Measurements from ENCODE around the gene SHMT2.

SHMT2 gene

GRCh38 chr12:57240926-57241401, 11.5 kb downstream of the SHMT2 start:
- Histone ChIP-seq H3K4me1 (ENCODE audit: control insufficient read depth, insufficient read depth, low read depth, low read length) (peaks cover 47% of the 10 kb centered on the region), H3K18ac (ENCODE audit: low read depth in 1 of 2, low read length in 2 of 2) (no peak overlapping the region), H3K27me3 (ENCODE audit: control insufficient read depth in 1 of 2, insufficient read depth in 1 of 2, low read length in 2 of 2) (peaks cover 48 to 84% of the 10 kb centered on the region in 2 experiments), H3K23ac (ENCODE audit: low read length in 2 of 2) (no peak overlapping the region), H3K36me3 (ENCODE audit: control insufficient read depth in 1 of 2, insufficient read depth in 2 of 2, low read depth in 1 of 2, low read length in 2 of 2) (peaks cover 0 to 5% of the 10 kb centered on the region in 2 experiments), H4K91ac (ENCODE audit: low read length) (peak overlapping the region; percentile 14), H4K8ac (ENCODE audit: low read length) (no peak overlapping the region), H3K27ac (ENCODE audit: low read length, poor library complexity, severe bottlenecking) (no peak overlapping the region), H3K9me3 (ENCODE audit: control insufficient read depth, low read length) (no peaks in the 10 kb centered on the region), H2BK120ac (ENCODE audit: low read depth, low read length) (no peak overlapping the region), H2BK12ac (ENCODE audit: low read length in 2 of 2) (no peak overlapping the region), H2AFZ (ENCODE audit: low read depth, low read length) (no peak overlapping the region), H3K4ac (ENCODE audit: low read depth in 1 of 2, low read length in 2 of 2) (no peak overlapping the region), H3K4me2 (ENCODE audit: low read length, poor library complexity, severe bottlenecking) (peak overlapping the region; percentile 98), H3K4me3 (ENCODE audit: insufficient read depth in 1 of 2, low read depth in 1 of 2, low read length in 2 of 2) (peak overlapping the region in 1 of 2 experiments; percentile 81), H3K14ac (ENCODE audit: low read length in 2 of 2) (no peak overlapping the region), H2BK5ac (ENCODE audit: low read depth, low read length, poor library complexity, severe bottlenecking) (no peak overlapping the region), H3K9ac (ENCODE audit: low read length) (peak overlapping the region; percentile 88), H2BK15ac (ENCODE audit: low read depth, poor library complexity, severe bottlenecking) (peak overlapping the region; percentile 63), H2AK5ac (ENCODE audit: low read length, severe bottlenecking) (no peak overlapping the region), H3K79me1 (replicated peaks; ENCODE audit: low read length, poor library complexity, severe bottlenecking) (no peaks in the 10 kb centered on the region)
- WGBS, result 11% methylated on average over 18 of the region's 19 CpGs
- DNase-seq, result peak; percentile 56

- peak; percentile 32 for DNase-seq
- H3K27me3 ChIP-seq (ENCODE audit: control insufficient read depth in 1 of 2, insufficient read depth in 1 of 2, low read length in 2 of 2), result peaks cover 48 to 77% of the 10 kb centered on the region in 2 experiments
- no peak overlapping the region for H2AK5ac ChIP-seq (ENCODE audit: low read length, severe bottlenecking)
- no peak overlapping the region for H4K91ac ChIP-seq (ENCODE audit: low read length)
- H3K9ac ChIP-seq (ENCODE audit: low read length), result peak overlapping the region; percentile 88
- H3K23ac ChIP-seq (ENCODE audit: low read length in 2 of 2), result no peak overlapping the region
- no peak overlapping the region for H2BK120ac ChIP-seq (ENCODE audit: low read depth, low read length)
- no peak overlapping the region for H4K8ac ChIP-seq (ENCODE audit: low read length)
- no peak overlapping the region for H3K4me3 ChIP-seq (ENCODE audit: insufficient read depth in 1 of 2, low read depth in 1 of 2, low read length in 2 of 2)
- H2BK12ac ChIP-seq (ENCODE audit: low read length in 2 of 2), result no peak overlapping the region
- no peaks in the 10 kb centered on the region for H3K36me3 ChIP-seq (ENCODE audit: control insufficient read depth in 1 of 2, insufficient read depth in 2 of 2, low read depth in 1 of 2, low read length in 2 of 2)
- 18% methylated on average over 24 of the region's 48 CpGs for WGBS
- H3K14ac ChIP-seq (ENCODE audit: low read length in 2 of 2), result no peak overlapping the region
- no peaks in the 10 kb centered on the region for H3K79me1 ChIP-seq (replicated peaks; ENCODE audit: low read length, poor library complexity, severe bottlenecking)
- no peak overlapping the region for H3K4me2 ChIP-seq (ENCODE audit: low read length, poor library complexity, severe bottlenecking)
- no peak overlapping the region for H2BK15ac ChIP-seq (ENCODE audit: low read depth, poor library complexity, severe bottlenecking)
- H3K9me3 ChIP-seq (ENCODE audit: control insufficient read depth, low read length), result no peaks in the 10 kb centered on the region
- H3K4me1 ChIP-seq (ENCODE audit: control insufficient read depth, insufficient read depth, low read depth, low read length), result peaks cover 47% of the 10 kb centered on the region
- H2AFZ ChIP-seq (ENCODE audit: low read depth, low read length), result no peak overlapping the region
- H3K27ac ChIP-seq (ENCODE audit: low read length, poor library complexity, severe bottlenecking), result no peak overlapping the region
- no peak overlapping the region for H3K18ac ChIP-seq (ENCODE audit: low read depth in 1 of 2, low read length in 2 of 2)
- no peak overlapping the region for H2BK5ac ChIP-seq (ENCODE audit: low read depth, low read length, poor library complexity, severe bottlenecking)
- no peak overlapping the region for H3K4ac ChIP-seq (ENCODE audit: low read depth in 1 of 2, low read length in 2 of 2)
Measured at GRCh38 chr12:57241402-57242310, 12.1 kb downstream of the SHMT2 start.

GRCh38 chr12:57242329-57242690, 12.8 kb downstream of the SHMT2 start:
- H3K4me1 ChIP-seq (ENCODE audit: control insufficient read depth, insufficient read depth, low read depth, low read length), result peaks cover 47% of the 10 kb centered on the region
- H3K23ac ChIP-seq (ENCODE audit: low read length in 2 of 2), result no peak overlapping the region
- H2AK5ac ChIP-seq (ENCODE audit: low read length, severe bottlenecking), result no peak overlapping the region
- H2AFZ ChIP-seq (ENCODE audit: low read depth, low read length), result no peak overlapping the region
- WGBS, result 8% methylated on average over 18 of the region's 18 CpGs
- no peak overlapping the region for H3K27ac ChIP-seq (ENCODE audit: low read length, poor library complexity, severe bottlenecking)
- no peak overlapping the region for H4K8ac ChIP-seq (ENCODE audit: low read length)
- H2BK5ac ChIP-seq (ENCODE audit: low read depth, low read length, poor library complexity, severe bottlenecking), result no peak overlapping the region
- no peaks in the 10 kb centered on the region for H3K79me1 ChIP-seq (replicated peaks; ENCODE audit: low read length, poor library complexity, severe bottlenecking)
- H3K4ac ChIP-seq (ENCODE audit: low read depth in 1 of 2, low read length in 2 of 2), result no peak overlapping the region
- no peaks in the 10 kb centered on the region for H3K36me3 ChIP-seq (ENCODE audit: control insufficient read depth in 1 of 2, insufficient read depth in 2 of 2, low read depth in 1 of 2, low read length in 2 of 2)
- H4K91ac ChIP-seq (ENCODE audit: low read length), result no peak overlapping the region
- no peak overlapping the region for H2BK15ac ChIP-seq (ENCODE audit: low read depth, poor library complexity, severe bottlenecking)
- H2BK12ac ChIP-seq (ENCODE audit: low read length in 2 of 2), result no peak overlapping the region
- no peak overlapping the region for H2BK120ac ChIP-seq (ENCODE audit: low read depth, low read length)
- no peak overlapping the region for H3K18ac ChIP-seq (ENCODE audit: low read depth in 1 of 2, low read length in 2 of 2)
- peaks cover 42 to 70% of the 10 kb centered on the region in 2 experiments for H3K27me3 ChIP-seq (ENCODE audit: control insufficient read depth in 1 of 2, insufficient read depth in 1 of 2, low read length in 2 of 2)
- peak overlapping the region; percentile 69 for H3K4me2 ChIP-seq (ENCODE audit: low read length, poor library complexity, severe bottlenecking)
- no peaks in the 10 kb centered on the region for H3K9me3 ChIP-seq (ENCODE audit: control insufficient read depth, low read length)
- no peak for DNase-seq
- no peak overlapping the region for H3K14ac ChIP-seq (ENCODE audit: low read length in 2 of 2)
- no peak overlapping the region for H3K9ac ChIP-seq (ENCODE audit: low read length)
- no peak overlapping the region for H3K4me3 ChIP-seq (ENCODE audit: insufficient read depth in 1 of 2, low read depth in 1 of 2, low read length in 2 of 2)

GRCh38 chr12:57242691-57243454, 13.4 kb downstream of the SHMT2 start:
- 2% methylated on average over 41 of the region's 45 CpGs for WGBS
- Histone ChIP-seq H3K9me3 (ENCODE audit: control insufficient read depth, low read length) (no peaks in the 10 kb centered on the region), H2BK5ac (ENCODE audit: low read depth, low read length, poor library complexity, severe bottlenecking) (no peak overlapping the region), H3K4ac (ENCODE audit: low read depth in 1 of 2, low read length in 2 of 2) (no peak overlapping the region), H2BK15ac (ENCODE audit: low read depth, poor library complexity, severe bottlenecking) (no peak overlapping the region), H4K91ac (ENCODE audit: low read length) (no peak overlapping the region), H2BK120ac (ENCODE audit: low read depth, low read length) (no peak overlapping the region), H3K4me2 (ENCODE audit: low read length, poor library complexity, severe bottlenecking) (peak overlapping the region; percentile 69), H4K8ac (ENCODE audit: low read length) (no peak overlapping the region), H3K18ac (ENCODE audit: low read depth in 1 of 2, low read length in 2 of 2) (no peak overlapping the region), H3K36me3 (ENCODE audit: control insufficient read depth in 1 of 2, insufficient read depth in 2 of 2, low read depth in 1 of 2, low read length in 2 of 2) (no peaks in the 10 kb centered on the region), H3K4me3 (ENCODE audit: insufficient read depth in 1 of 2, low read depth in 1 of 2, low read length in 2 of 2) (peak overlapping the region; percentile 19 to 59), H3K79me1 (replicated peaks; ENCODE audit: low read length, poor library complexity, severe bottlenecking) (no peaks in the 10 kb centered on the region), H2AFZ (ENCODE audit: low read depth, low read length) (no peak overlapping the region), H3K9ac (ENCODE audit: low read length) (peak overlapping the region; percentile 57), H3K27ac (ENCODE audit: low read length, poor library complexity, severe bottlenecking) (no peak overlapping the region), H2AK5ac (ENCODE audit: low read length, severe bottlenecking) (no peak overlapping the region), H3K23ac (ENCODE audit: low read length in 2 of 2) (peak overlapping the region in 1 of 2 experiments; percentile 86), H3K4me1 (ENCODE audit: control insufficient read depth, insufficient read depth, low read depth, low read length) (peaks cover 44% of the 10 kb centered on the region), H2BK12ac (ENCODE audit: low read length in 2 of 2) (no peak overlapping the region), H3K27me3 (ENCODE audit: control insufficient read depth in 1 of 2, insufficient read depth in 1 of 2, low read length in 2 of 2) (peaks cover 37 to 65% of the 10 kb centered on the region in 2 experiments), H3K14ac (ENCODE audit: low read length in 2 of 2) (no peak overlapping the region)
- DNase-seq, result peak; percentile 63

Data from mesenchymal stem cell (in vitro differentiated cells and primary cell).